T follicular helper cell (primary cell): Measurements from ENCODE around the gene CRKL.
"Not testable (repeated sequence)": the region's sequence is repeated elsewhere in the genome, so short reads cannot be mapped to it uniquely, and the experiment has no call there.

Experiments used
- DNase-seq: peaks from one replicate; pipeline ENCODE4 v3.0.0-alpha.2; 2020; ENCODE audit warnings: low read depth

The CRKL gene

DNA sequence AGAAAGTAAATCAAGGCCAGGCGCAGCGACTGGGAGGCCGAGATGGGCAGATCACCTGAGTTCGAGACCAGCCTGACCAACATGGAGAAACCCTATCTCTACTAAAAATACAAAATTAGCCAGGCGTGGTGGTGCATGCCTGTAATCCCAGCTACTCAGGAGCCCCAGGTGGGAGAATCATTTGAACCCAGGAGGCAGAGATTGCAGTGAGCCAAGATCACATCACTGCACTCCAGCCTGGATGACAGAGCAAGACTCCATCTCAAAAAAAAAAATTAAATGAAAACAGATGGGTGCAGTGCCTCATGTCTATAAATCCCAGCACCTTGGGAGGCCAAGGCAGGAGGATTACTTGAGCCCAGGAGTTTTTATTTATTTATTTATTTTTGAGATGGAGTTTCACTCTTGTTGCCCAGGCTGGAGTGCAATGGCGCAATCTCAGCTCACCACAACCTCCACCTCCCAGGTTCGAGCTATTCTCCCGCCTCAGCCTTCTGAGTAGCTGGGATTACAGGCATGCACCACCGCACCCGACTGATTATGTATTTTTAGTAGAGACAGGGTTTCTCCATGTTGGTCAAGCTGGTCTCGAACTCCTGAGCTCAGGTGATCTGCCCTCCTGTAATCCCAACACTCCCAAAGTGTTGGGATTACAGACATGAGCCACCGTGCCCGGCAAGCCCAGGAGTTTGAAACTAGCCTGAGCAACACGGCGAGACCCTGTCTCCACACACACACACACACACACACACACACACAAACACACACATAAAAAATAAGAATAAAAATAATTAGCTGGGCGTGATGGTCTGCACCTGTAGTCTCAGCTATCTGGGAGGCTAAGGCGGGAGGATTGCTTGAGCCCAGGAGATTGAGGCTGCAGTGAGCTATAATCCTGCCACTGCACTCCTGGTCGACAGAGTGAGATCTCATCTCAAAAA is 15.8 kb upstream of the CRKL start:
- DNase-seq, result not testable (repeated sequence)

- no peak for DNase-seq
These were observed 14.1 kb upstream of the CRKL start for GRCh38 chr22:20903093-20903492.

DNA sequence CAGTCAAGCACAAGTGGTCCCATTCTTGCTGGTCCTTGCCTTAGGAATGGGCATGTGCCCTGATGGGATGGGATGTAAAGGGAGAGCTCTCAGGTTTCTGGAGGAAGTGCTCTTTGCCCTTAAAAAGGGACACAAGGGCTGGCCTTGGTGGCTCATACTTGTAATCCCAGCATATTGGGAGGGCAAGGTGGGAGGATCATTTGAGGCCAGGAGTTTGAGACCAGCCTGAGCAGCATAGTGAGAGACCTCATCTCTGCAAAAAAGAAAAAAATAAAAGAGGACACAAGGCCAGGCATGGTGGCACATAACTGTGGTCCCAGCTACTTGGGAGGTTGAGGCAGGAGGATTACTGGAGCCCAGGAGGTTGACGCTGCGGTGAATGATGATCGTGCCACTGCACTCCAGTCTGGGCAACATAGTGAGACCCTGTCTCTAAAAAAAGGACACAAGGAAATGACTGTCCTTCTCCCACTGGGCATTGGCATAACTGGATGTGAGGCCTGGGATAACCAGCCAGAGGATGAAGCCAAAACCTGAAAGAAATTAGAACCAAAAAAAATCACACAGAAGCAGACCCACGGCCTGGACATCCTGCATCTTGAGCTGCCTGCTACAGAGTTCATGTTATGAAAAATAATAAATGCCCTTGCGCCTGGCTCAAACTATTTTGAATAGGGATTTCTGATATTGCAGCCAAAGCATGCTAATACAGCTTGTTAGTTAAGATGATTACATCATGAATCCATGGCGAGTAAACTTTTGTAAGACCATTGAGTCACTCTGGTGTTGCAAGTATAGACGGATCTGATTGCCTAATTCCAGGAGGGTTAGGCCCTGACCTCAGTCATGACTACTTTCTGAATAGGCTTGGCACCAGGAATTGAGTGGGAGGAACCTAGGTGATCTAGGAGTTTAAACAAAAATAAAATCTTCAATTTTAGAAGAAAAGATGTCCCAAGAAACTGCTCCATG is 12.9 kb upstream of the CRKL start:
- no peak for DNase-seq

DNA sequence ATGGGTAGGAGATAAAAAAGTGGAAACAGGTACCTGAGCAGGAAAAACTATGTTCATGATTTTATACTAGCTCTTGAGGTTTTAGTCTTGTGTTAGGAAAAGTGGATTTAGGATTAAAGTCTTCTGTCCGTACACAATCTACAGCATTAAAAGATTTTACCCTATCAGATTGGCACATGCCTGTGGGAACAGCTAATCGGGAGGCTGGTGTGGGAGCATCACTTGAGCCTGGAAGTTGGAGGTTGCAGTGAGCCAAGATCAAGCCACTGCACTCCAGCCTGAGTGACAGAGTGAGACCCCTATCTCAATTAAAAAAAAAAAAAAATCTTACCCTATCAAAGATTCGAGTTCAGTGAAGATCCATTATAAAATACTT is 12.2 kb upstream of the CRKL start:
- no peak for DNase-seq

- no peak for DNase-seq
These were observed 11.5 kb upstream of the CRKL start for GRCh38 chr22:20905415-20906386.

- no peak for DNase-seq
These were observed 10.8 kb upstream of the CRKL start for GRCh38 chr22:20906387-20906767.

- DNase-seq, result not testable (repeated sequence)
These were observed 8.5 kb upstream of the CRKL start for GRCh38 chr22:20908717-20909116.

GRCh38 chr22:20909543-20910303 is 7.5 kb upstream of the CRKL start:
- no peak for DNase-seq

DNA sequence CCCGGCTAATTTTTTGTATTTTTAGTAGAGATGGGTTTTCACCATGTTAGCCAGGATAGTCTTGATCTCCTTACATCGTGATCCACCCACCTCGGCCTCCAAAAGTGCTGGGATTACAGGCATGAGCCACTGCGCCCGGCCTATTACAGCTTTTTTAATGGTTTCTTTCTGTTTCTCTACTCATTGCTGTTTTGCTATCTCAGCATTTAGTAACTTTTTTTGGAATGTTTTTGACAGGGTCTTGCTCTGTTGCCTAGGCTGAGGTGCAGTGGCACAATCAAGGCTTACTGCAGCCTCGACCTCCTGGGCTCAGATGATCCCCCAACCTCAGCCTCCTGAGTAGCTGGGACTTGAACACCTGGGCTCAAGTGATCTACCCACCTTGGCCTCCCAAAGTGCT is 4.7 kb upstream of the CRKL start:
- DNase-seq, result no peak

DNA sequence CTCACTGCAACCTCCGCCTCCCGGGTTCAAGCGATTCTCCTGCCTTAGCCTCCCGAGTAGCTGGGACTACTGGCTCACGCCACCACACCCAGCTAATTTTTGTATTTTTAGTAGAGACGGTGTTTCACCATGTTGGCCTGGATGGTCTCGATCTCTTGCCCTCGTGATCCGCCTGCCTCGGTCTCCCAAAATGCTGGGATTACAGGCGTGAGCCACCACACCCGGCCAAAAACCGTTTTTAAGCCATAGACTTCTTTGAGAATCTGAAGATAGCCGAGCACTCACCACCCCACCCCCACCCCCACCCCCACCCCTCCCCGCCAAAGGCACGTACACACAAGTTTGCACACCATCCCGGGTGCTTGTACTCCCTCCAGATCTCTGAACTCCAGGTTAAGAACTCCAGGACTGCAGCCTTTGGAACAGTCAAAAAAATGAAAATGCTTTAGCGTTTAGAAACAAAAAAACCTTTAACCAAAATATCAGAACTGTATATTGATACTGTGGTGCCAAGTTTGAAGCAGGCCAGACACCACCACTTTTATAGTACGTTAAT is 1.5 kb downstream of the CRKL start:
- no peak for DNase-seq

DNA sequence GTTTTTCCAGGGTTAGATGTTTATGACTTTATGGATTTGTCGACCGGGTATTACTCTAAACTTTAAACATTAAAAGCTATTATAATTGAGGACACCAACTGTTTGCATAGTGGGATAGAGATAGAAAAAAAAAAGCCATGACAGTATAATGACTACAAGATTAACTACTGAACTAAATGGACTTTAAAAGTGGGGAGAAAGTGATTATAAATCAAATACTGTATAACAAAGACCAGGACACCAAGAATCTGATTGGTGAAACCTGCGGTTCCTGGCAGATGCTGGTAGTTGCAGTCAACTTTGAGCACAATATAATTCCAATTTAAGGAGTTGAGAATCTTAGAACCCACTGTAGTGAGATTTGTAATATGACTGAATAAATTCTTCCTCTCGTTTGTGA is 2.5 kb downstream of the CRKL start:
- DNase-seq, result no peak

DNA sequence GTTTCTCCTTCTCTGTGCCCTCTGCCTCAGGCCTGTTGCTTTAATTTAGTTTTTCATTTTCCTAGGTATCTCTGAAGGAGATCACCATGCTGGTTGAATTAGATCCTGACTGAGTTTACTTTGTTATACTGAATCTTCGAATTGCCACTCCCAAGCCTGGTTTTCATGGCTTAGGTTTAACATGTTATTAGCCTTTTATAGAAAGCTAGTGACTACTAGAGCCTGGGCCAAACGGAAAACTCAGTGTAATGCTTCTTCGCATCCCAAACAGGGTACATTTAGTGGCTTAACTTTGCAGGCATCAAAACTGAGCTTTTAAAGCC is 3.6 kb downstream of the CRKL start:
- DNase-seq, result no peak

DNA sequence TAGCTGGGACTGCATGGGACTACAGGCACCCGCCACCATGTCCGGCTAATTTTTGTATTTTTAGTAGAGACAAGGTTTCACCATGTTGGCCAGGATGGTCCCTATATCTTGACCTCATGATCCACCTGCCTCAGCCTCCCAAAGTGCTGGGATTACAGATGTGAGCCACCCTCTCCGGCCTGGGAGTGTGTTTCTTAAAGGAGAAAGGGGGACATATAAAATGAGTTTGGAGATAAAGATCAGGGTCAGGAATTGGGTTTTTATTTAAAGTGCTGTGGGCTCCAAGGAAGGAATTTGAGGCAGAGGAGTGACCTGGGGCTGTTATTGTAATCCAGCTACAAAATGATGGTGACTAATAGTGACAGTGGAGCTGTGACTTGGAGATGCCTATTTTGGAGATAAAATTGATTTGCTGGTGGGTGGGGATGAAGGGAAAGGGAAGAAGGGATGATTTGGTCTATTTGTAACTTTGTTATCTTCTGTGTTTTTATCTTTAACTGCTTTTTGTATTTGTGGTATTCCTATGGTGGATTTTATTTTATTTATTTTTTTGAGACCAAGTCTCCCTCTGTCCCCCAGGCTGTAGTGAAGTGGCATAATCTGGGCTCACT is 5.0 kb downstream of the CRKL start:
- DNase-seq, result no peak

DNA sequence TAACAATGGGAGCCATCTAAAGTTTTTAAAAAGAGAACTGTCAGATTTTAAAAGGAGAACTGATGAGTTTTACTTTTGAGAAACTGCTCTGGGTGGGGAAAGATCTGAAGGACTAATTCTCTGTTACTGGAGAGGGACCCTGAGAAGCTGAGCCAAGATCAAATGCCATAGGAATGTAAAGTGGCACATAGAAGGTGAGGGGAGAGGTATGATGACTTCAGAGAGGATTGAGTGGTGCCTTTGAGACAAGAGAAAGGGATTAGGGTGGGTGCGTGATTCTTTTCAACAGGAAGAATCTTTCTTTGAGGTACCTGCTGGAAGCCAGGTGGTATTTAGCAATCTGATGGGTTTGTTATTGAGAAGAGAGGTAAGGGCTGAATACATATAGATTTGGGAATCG is 9.0 kb downstream of the CRKL start:
- no peak for DNase-seq

GRCh38 chr22:20927940-20928572 is 10.8 kb downstream of the CRKL start:
- no peak for DNase-seq

DNA sequence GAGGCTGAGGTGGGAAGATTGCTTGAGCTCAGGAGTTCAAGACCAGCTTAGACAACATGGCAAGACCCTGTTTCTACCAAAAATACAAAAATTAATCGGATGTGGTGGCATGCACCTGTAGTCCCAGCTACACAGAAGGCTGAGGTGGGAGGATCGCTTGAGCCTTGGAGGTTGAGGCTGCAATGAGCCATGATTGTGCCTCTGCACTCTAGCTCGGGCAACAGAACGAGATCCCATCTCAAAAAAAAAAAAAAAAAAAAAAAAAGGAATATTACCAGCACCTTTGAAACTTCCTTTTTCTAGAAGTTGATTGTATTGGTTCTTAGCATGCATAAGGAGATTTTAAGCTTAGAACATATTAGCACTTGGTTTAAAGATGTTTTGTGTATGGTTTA is 11.4 kb downstream of the CRKL start:
- no peak for DNase-seq

- DNase-seq, result no peak
These were observed 12.8 kb downstream of the CRKL start for GRCh38 chr22:20930004-20930403.

DNA sequence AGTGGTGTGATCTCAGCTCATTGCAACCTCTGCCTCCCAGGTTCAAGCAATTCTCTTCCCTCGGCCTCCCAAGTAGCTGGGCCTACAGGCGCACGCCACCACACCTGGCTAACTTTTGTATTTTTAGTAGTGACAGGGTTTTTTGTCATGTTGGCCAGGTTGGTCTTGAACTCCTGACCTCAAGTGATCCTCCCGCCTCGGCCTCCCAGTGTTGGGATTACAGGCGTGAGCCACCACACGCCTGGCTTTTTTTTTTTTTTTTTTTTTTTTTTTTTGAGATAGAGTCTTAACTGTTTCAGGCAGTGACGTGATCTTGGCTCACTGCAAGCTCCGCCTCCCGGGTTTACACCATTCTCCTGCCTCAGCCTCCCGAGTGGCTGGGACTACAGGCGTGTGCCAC is 13.2 kb downstream of the CRKL start:
- not testable (repeated sequence) for DNase-seq

DNA sequence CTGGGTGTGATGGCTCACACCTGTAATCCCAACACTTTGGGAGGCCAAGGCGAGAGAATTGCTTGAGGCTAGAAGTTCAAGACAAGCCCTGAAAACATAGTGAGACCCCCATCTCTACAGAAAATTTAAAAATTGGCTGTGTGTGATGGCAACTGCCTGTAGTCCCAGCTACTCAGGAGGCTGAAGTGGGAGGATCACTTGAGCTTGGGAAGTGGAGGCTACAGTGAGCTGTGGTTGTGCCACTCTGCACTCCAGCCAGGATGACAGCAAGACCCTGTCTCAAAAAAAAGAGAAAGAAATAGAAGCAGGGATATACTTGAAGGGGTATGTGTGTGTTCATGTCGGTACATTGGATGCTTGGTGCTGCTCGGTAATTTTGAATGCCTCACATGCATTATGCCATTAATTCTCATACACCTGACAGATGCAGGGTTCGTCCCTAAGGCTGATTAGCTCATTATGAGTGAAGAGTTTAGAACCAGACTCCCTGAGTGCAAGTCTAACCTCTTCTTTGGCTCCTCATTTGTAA is 14.0 kb downstream of the CRKL start:
- DNase-seq, result no peak

- no peak for DNase-seq
These were observed 16.7 kb downstream of the CRKL start for GRCh38 chr22:20933910-20934309.
